OCI-LY7 (cell line): ENCODE measurements around the gene ANKRD52. TPM values are rescaled to one million over a fixed set of nuclear protein-coding genes. Genes with fewer than 3 reads are reported as not detected.

Experiments used
- BruUV-seq: library from RNA; stranded (reverse); fragments of 400-500 nt; replicated peaks from 2 replicates; lab custom pipeline; 2021; lab: Mats Ljungman, UMichigan
- CTCF ChIA-PET: fragments of 300-600 bp; sonication (Branson Sonifier 250); formaldehyde crosslinking; loops from one replicate; lab custom pipeline; 2022; ENCODE audit warnings: antibody characterized with exemption; ENCODE audit not compliant: unreplicated experiment; lab: Charles Lee
- POLR2A ChIA-PET: fragments of 300-600 bp; sonication (Branson Sonifier 250); formaldehyde crosslinking; loops from one replicate; lab custom pipeline; 2022; ENCODE audit warnings: antibody characterized with exemption; lab: Charles Lee
- DNase-seq: peaks from one replicate; pipeline ENCODE4 v3.0.0-alpha.2; 2015; ENCODE audit warnings: low spot score
- H2AFZ ChIP-seq: fragments of 200-600 bp; sonication (generic), shearing (Covaris generic); 2 replicates; pipeline ENCODE4 v1.6.1; 2014; ENCODE audit warnings: mild to moderate bottlenecking, antibody characterized with exemption, low read length, moderate library complexity
- H3K27ac ChIP-seq: fragments of 200-600 bp; sonication (generic); 2 replicates; pipeline ENCODE4 v1.5.1; 2014; ENCODE audit warnings: mixed run types, low read depth, mild to moderate bottlenecking, moderate library complexity, low read length, inconsistent platforms; ENCODE audit not compliant: poor library complexity, severe bottlenecking
- H3K36me3 ChIP-seq: fragments of 200-600 bp; sonication (generic); 2 replicates; pipeline ENCODE4 v1.6.1; 2014; ENCODE audit warnings: mild to moderate bottlenecking, antibody characterized with exemption, low read length, moderate library complexity, mixed read lengths; ENCODE audit not compliant: insufficient read depth
- H3K4me1 ChIP-seq: fragments of 200-600 bp; sonication (generic); 2 replicates; pipeline ENCODE4 v1.5.1; 2014; ENCODE audit warnings: mild to moderate bottlenecking, low read length; ENCODE audit not compliant: insufficient read depth, poor library complexity, severe bottlenecking
- H3K4me2 ChIP-seq: fragments of 200-600 bp; sonication (generic); 2 replicates; pipeline ENCODE4 v1.6.1; 2014; ENCODE audit warnings: mild to moderate bottlenecking, low read length
- H3K4me3 ChIP-seq: fragments of 200-600 bp; sonication (generic); 2 replicates; pipeline ENCODE4 v1.5.1; 2014; ENCODE audit warnings: mild to moderate bottlenecking, low read depth, low read length; ENCODE audit not compliant: poor library complexity, severe bottlenecking
- H3K79me2 ChIP-seq: fragments of 200-600 bp; sonication (generic); 2 replicates; pipeline ENCODE4 v1.6.1; 2016; ENCODE audit warnings: low read depth, mild to moderate bottlenecking, low read length, moderate library complexity, mixed read lengths; ENCODE audit not compliant: insufficient read depth
- H3K9me2 ChIP-seq: fragments of 200-600 bp; sonication (generic); 2 replicates; pipeline ENCODE4 v1.6.1; 2016; ENCODE audit warnings: mild to moderate bottlenecking, low read length, mixed read lengths; ENCODE audit not compliant: insufficient read depth
- H3K9me3 ChIP-seq: fragments of 200-600 bp; sonication (generic); 2 replicates; pipeline ENCODE4 v1.6.1; 2014; ENCODE audit warnings: mild to moderate bottlenecking, mixed run types, low read length, mixed read lengths
- H4K20me1 ChIP-seq: fragments of 200-600 bp; sonication (generic); 2 replicates; pipeline ENCODE4 v1.6.1; 2014; ENCODE audit warnings: mild to moderate bottlenecking, antibody characterized with exemption, low read length, moderate library complexity, mixed read lengths; ENCODE audit not compliant: insufficient read depth
- CTCF ChIP-seq: fragments of 200-600 bp; sonication (generic); conservative IDR thresholded peaks from 2 replicates; pipeline ENCODE4 v1.5.1; 2014; ENCODE audit warnings: mild to moderate bottlenecking, antibody characterized with exemption, low read length, moderate library complexity, mixed read lengths
- EZH2phosphoT487 ChIP-seq: fragments of 200-600 bp; sonication (generic); IDR thresholded peaks from 2 replicates; pipeline ENCODE4 v1.6.1; 2018; ENCODE audit warnings: low read depth, borderline replicate concordance, mild to moderate bottlenecking, mixed run types, antibody characterized with exemption, low read length, moderate library complexity, mixed read lengths
- intact Hi-C: fragments of 100-400 bp; cut with micrococcal nuclease; formaldehyde crosslinking; loops from one replicate; pipeline ENCODE4 v1.10.0; 2022; ENCODE audit not compliant: unreplicated experiment
- total RNA-seq, 2 experiments: library from RNA; depleted of rRNA in 1 of 2; stranded (reverse); fragments of >200 nt in 1 of 2; shearing (Covaris generic) in 1 of 2; gene quantifications; 2 replicates each; pipeline ENCODE4 v1.2.3, GENCODE V29; 2014 to 2022

ANKRD52 gene
- total RNA-seq, 2 experiments from 2014 or later: 11.7 to 35.0 TPM

DNA sequence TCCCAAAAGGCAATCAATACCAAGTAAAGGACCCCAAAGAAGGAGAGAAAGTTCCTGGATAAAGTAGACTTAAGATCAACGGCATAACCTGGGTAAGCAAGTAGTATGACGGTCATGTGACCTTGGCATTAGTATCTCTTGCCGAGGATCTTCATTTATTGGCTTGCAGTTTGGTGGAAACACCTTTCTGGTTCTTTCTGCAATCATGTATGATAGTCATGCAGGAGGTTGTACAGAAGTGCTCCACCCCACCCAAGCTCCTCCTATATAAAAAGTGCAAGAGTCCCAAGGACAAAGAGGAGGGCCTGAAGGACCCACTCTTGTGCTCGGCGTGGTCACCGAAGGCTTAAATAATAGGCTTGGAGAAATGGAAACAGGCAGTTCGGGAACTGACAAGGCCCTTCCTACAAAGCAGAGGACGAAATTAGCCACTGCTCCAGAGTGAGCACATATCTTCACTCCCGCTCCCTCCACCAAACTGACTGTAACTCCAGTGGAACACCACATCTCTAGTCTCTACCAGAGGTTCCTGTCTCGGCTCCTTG is 41.2 kb upstream of the ANKRD52 start:
- Histone ChIP-seq H3K9me3 (no peaks in the 10 kb centered on the region), H3K4me2 (peak overlapping the region; percentile 99), H3K4me1 (peaks cover 62% of the 10 kb centered on the region), H3K27ac (peak overlapping the region; percentile 75), H3K36me3 (peaks cover 56% of the 10 kb centered on the region), H3K79me2 (peaks cover 67% of the 10 kb centered on the region), H3K4me3 (peak overlapping the region; percentile 79), H4K20me1 (0 out of 2 replicates have a peak, but pooled peaks cover 11% of the 10 kb centered on the region), H3K9me2 (no peaks in the 10 kb centered on the region), H2AFZ (no peak overlapping the region)
- no peak for TF ChIP-seq EZH2phosphoT487
- TF ChIP-seq CTCF: no peak
- intact Hi-C loops: no loop called here
- POLR2A ChIA-PET: interaction anchor here (0.6 to 1.8 kb wide), 7 partner anchors 16 to 162 kb away, joined by 3 to 5 read pairs (median 4); partner anchors contain the start of gene RNF41
- DNase-seq: peak; percentile 43
- CTCF ChIA-PET: interaction anchor here (1.4 kb wide), 1 partner anchor 16 kb away, joined by 12 read pairs; the partner anchor contains the start of gene CNPY2
- TSS peak; percentile 69 for BruUV-seq

- Histone ChIP-seq H3K9me2 (no peaks in the 10 kb centered on the region), H3K36me3 (peaks cover 56% of the 10 kb centered on the region), H3K4me3 (peak overlapping the region; percentile 79), H3K27ac (peak overlapping the region; percentile 75), H2AFZ (no peak overlapping the region), H3K4me2 (peak overlapping the region; percentile 99), H3K4me1 (peaks cover 62% of the 10 kb centered on the region), H3K9me3 (no peaks in the 10 kb centered on the region), H3K79me2 (peaks cover 73% of the 10 kb centered on the region), H4K20me1 (0 out of 2 replicates have a peak, but pooled peaks cover 11% of the 10 kb centered on the region)
- ChIA-PET CTCF (interaction anchor here (1.4 kb wide), 1 partner anchor 17 kb away, joined by 12 read pairs; the partner anchor contains the start of gene CNPY2), POLR2A (interaction anchor here (0.6 to 1.8 kb wide), 10 partner anchors 11 to 452 kb away, joined by 3 to 7 read pairs (median 4); partner anchors contain the start of genes IL23A and RNF41)
- intact Hi-C loops: no loop called here
- peak; percentile 25 for DNase-seq
- TF ChIP-seq EZH2phosphoT487 (no peak), CTCF (no peak)
- no TSS peak for BruUV-seq
These were observed 40.6 kb upstream of the ANKRD52 start for GRCh38 chr12:56298828-56299227.

DNA sequence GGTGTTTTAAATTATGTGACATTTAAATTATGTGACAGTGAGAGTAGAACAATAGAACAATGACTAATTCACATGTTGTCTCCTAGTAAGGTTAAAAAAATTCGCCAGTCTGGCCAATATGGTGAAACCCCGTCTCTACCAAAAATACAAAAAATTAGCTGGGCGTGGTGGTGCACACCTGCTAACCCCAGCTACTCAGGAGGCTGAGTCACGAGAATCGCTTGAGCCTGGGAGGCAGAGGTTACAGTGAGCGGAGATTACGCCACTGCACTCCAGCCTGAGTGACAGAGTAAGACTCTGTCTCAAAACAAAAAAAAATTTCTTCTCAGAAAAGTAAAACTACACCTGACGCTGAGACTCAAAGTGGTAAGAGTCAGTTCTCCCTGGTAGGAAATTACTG is 39.2 kb upstream of the ANKRD52 start:
- H3K9me3 ChIP-seq: no peaks in the 10 kb centered on the region
- no peak for DNase-seq
- peaks cover 87% of the 10 kb centered on the region for H3K79me2 ChIP-seq
- no peak overlapping the region for H2AFZ ChIP-seq
- CTCF ChIA-PET: no interaction called here
- H3K36me3 ChIP-seq: peaks cover 66% of the 10 kb centered on the region
- H3K4me1 ChIP-seq: peaks cover 52% of the 10 kb centered on the region
- no TSS peak for BruUV-seq
- POLR2A ChIA-PET: interaction anchor here (0.6 to 1.8 kb wide), 4 partner anchors 10 to 164 kb away, joined by 3 to 4 read pairs (median 3); no protein-coding TSS in a partner anchor
- no peak overlapping the region for H3K27ac ChIP-seq
- TF ChIP-seq CTCF (no peak), EZH2phosphoT487 (no peak)
- 0 out of 2 replicates have a peak, but pooled peaks cover 11% of the 10 kb centered on the region for H4K20me1 ChIP-seq
- intact Hi-C loops: no loop called here
- H3K4me2 ChIP-seq: peak overlapping the region; percentile 99
- H3K4me3 ChIP-seq: peak overlapping the region; percentile 6
- H3K9me2 ChIP-seq: no peaks in the 10 kb centered on the region
